Anterior cingulate cortex (tissue), 58 donors: ENCODE results near the gene SLC16A4.

Experiments
- DNase-seq, 58 donors: peaks; one replicate each; lab custom pipeline; 2025; lab: John Stamatoyannopoulos, UW

SLC16A4 gene

DNA sequence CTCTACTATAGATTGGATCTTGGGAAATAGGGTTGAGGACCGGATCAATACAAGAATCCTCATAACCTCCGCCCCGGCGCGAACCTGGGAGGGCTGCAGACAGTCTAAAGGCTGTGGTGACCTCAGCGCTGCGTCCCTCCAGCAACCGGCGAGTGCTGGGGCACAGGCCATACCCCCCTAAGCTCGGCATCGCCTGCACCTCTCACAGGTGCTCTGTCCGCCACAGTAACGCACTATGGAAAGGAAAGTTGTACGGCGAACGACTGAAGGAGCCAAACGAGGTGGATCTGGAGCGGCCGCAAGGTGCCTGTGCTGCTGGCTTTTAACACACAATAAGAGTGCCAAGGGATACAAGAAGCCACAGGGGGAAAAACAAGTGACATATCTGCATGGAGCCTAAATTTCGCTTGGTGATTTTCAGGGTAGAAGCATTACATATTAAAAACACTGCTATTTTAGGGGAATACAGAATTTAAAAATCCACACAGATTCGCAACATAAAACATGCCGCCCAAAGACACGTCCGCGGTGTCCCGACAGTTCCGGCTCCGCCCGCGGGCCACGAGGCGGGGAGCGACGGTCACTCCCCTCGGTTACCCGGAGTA lies 53.0 kb downstream of the SLC16A4 start:
- DNase-seq = peak in 27 of 58 donors; percentile 2 to 60 (median 30)

GRCh38 chr1:110336300-110337039 lies 54.4 kb downstream of the SLC16A4 start:
- DNase-seq = no peak

- DNase-seq = no peak
These were observed 55.6 kb downstream of the SLC16A4 start for GRCh38 chr1:110335265-110335664.

GRCh38 chr1:110328700-110329099 lies 62.1 kb downstream of the SLC16A4 start:
- DNase-seq = no peak

DNA sequence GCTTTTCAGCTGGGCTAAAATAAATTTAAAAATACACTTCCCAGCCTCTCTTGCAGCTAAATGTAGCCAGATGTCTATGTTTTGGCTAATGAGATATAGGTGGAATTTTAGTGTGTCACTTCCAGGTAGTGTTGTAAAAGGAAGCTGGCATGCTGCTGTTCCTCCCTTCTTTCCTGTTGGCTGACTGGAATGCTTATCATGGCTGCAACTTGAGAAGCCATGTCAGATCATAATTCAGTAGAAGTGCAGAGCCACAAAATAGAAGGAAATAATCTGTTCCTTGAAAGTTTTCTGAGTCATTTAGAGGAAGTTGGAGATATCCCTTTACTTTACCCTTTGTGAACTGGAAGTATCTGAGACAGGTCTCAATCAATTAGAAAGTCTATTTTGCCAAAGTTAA lies 62.6 kb downstream of the SLC16A4 start:
- DNase-seq = no peak

DNA sequence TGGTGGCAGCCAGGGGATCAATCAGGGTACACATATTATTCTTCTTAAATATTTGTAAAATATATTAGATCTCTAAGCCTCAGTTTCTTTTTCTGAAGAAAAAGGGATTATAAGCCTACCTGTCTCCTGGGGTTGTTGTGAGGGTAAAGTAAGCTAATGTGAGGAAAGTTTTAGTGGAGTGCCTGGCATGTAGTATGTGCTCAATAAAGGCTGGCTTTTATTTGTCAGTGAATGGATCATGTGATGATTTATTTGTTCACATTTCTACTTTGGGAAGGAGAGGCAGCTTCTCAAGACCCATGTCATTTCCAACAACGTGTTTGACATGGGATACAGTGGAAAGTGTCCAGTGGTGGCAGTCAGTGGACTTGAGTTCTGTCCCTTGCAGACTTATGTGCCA lies 64.0 kb downstream of the SLC16A4 start:
- no peak for DNase-seq

- no peak for DNase-seq
These were observed 66.2 kb downstream of the SLC16A4 start for GRCh38 chr1:110324667-110325066.

DNA sequence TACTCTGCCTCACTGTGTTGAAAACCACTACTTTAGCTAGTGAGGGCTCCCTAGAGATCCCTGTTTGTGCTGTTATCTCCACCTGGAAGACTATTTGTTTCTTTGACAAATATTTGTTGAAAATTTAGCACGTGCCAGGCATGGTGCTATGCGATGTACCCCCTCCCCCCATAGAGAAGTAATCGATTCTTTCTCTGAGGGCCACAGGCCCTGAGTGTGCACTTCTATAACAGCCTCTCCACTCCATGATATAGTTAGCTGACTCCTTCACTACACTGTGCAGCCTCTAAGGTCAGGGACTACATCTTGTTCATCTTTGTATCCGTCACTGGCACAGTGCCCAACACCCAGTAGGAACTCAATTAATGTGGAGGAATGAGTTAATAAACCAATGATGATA lies 69.0 kb downstream of the SLC16A4 start:
- no peak for DNase-seq

- DNase-seq = no peak
These were observed 69.8 kb downstream of the SLC16A4 start for GRCh38 chr1:110321045-110321444.

- DNase-seq = no peak
These were observed 70.7 kb downstream of the SLC16A4 start for GRCh38 chr1:110320168-110320518.

GRCh38 chr1:110319332-110320167 lies 71.3 kb downstream of the SLC16A4 start:
- DNase-seq = no peak

GRCh38 chr1:110318046-110318445 lies 72.8 kb downstream of the SLC16A4 start:
- no peak for DNase-seq

- DNase-seq = no peak
These were observed 74.1 kb downstream of the SLC16A4 start for GRCh38 chr1:110316735-110317134.
